Left ventricle myocardium inferior (tissue), 1 donor: ENCODE measurements around the gene SCD. TPM values are rescaled to one million over a fixed set of nuclear protein-coding genes. Genes with fewer than 3 reads are reported as not detected.

ENCODE experiments used
- DNase-seq: peaks from one replicate; pipeline ENCODE4 v3.0.0-alpha.2; 2020
- H3K27ac ChIP-seq: fragments of 200-600 bp; replicated peaks from 2 replicates; pipeline ENCODE4 v1.8.0; 2021
- H3K27me3 ChIP-seq: fragments of 200-600 bp; 2 replicates; pipeline ENCODE4 v1.8.0; 2021; ENCODE audit warnings: low read depth
- H3K36me3 ChIP-seq: fragments of 200-600 bp; 2 replicates; pipeline ENCODE4 v1.8.0; 2021
- H3K4me1 ChIP-seq: fragments of 200-600 bp; 2 replicates; pipeline ENCODE4 v1.8.0; 2021
- H3K4me3 ChIP-seq: fragments of 200-600 bp; 2 replicates; pipeline ENCODE4 v1.8.0; 2021; ENCODE audit warnings: mild to moderate bottlenecking, moderate library complexity
- H3K9me3 ChIP-seq: fragments of 200-600 bp; replicated peaks from 2 replicates; pipeline ENCODE4 v1.8.0; 2021
- CTCF ChIP-seq: fragments of 200-600 bp; IDR thresholded peaks from 2 replicates; pipeline ENCODE4 v1.8.0; 2021; ENCODE audit warnings: antibody characterized with exemption, mild to moderate bottlenecking, borderline replicate concordance
- intact Hi-C: fragments of 100-400 bp; cut with micrococcal nuclease; formaldehyde crosslinking; loops from one replicate; pipeline ENCODE4 v1.11.0; 2022
- total RNA-seq: library from RNA; stranded (reverse); fragmentation: NEBNext Ultra II Directional; extraction: Animal tissue kit (Norgen Biotek cat#: 25700); gene quantifications from one replicate; pipeline ENCODE4 v1.2.1, GENCODE V29; 2021
- donor health status: DM: no; HTN: yes; CAD: no; lungs with severe emphysema.

The SCD gene
- total RNA-seq, 1 donor from 2014 or later: 4.8 TPM

GRCh38 chr10:100347568-100348195 is 649 bp downstream of the SCD start:
- intact Hi-C loops: no loop called here
- TF ChIP-seq CTCF: no peak
- H3K27me3 ChIP-seq: peaks cover 72% of the 10 kb centered on the region
- no peak overlapping the region for H3K27ac ChIP-seq
- DNase-seq: no peak
- H3K4me3 ChIP-seq: peak overlapping the region; percentile 69
- H3K4me1 ChIP-seq: peaks cover 22% of the 10 kb centered on the region
- H3K9me3 ChIP-seq: no peaks in the 10 kb centered on the region
- H3K36me3 ChIP-seq: no peaks in the 10 kb centered on the region

- Histone ChIP-seq H3K27me3 (peaks cover 72% of the 10 kb centered on the region), H3K27ac (no peak overlapping the region), H3K4me1 (peaks cover 22% of the 10 kb centered on the region), H3K36me3 (no peaks in the 10 kb centered on the region), H3K4me3 (peak overlapping the region; percentile 69), H3K9me3 (no peaks in the 10 kb centered on the region)
- TF ChIP-seq CTCF: no peak
- intact Hi-C loops: no loop called here
- DNase-seq: no peak
Observed at GRCh38 chr10:100348389-100348927, 1.4 kb downstream of the SCD start.

GRCh38 chr10:100349087-100349486 is 2.1 kb downstream of the SCD start:
- TF ChIP-seq CTCF: no peak
- Histone ChIP-seq H3K4me1 (peaks cover 22% of the 10 kb centered on the region), H3K4me3 (no peak overlapping the region), H3K36me3 (no peaks in the 10 kb centered on the region), H3K27me3 (peaks cover 72% of the 10 kb centered on the region), H3K9me3 (no peaks in the 10 kb centered on the region), H3K27ac (no peak overlapping the region)
- intact Hi-C loops: no loop called here
- DNase-seq: no peak

- no peaks in the 10 kb centered on the region for H3K36me3 ChIP-seq
- no peak overlapping the region for H3K27ac ChIP-seq
- intact Hi-C loops: no loop called here
- H3K27me3 ChIP-seq: peaks cover 72% of the 10 kb centered on the region
- no peaks in the 10 kb centered on the region for H3K9me3 ChIP-seq
- H3K4me3 ChIP-seq: no peak overlapping the region
- DNase-seq: no peak
- peaks cover 22% of the 10 kb centered on the region for H3K4me1 ChIP-seq
- no peak for TF ChIP-seq CTCF
Observed at GRCh38 chr10:100349672-100350071, 2.6 kb downstream of the SCD start.

GRCh38 chr10:100350914-100351485 is 4.0 kb downstream of the SCD start:
- DNase-seq: no peak
- H3K9me3 ChIP-seq: no peaks in the 10 kb centered on the region
- no peaks in the 10 kb centered on the region for H3K36me3 ChIP-seq
- intact Hi-C loops: no loop called here
- H3K4me3 ChIP-seq: no peak overlapping the region
- H3K27me3 ChIP-seq: peaks cover 60% of the 10 kb centered on the region
- H3K27ac ChIP-seq: no peak overlapping the region
- no peak for TF ChIP-seq CTCF
- peaks cover 20% of the 10 kb centered on the region for H3K4me1 ChIP-seq
